HL-60/S4 treated with phorbol 12-myristate 13-acetate at 8.2 ng/mL for 4 days and 3 days (cell line): ENCODE measurements around the gene DFFA.

Experiments used
- in situ Hi-C: fragments of 300-500 bp; cut with MboI; formaldehyde crosslinking; loops from 2 replicates; pipeline ENCODE4 v1.15.0; 2022; ENCODE audit warnings: low sequenced_read_pairs

Gene DFFA

GRCh38 chr1:10472220-10473144, at the start of gene DFFA:
Gene DFFA, minus strand, starts transcription at chr1:10472529. Its CDS starts 71 bp downstream, at chr1:10472458.
- in situ Hi-C loops = no loop called here

GRCh38 chr1:10521537-10522157, 49.3 kb upstream of the DFFA start:
- in situ Hi-C loops = loop anchor here (25.0 kb wide), 1 partner anchor 341 kb away; no protein-coding TSS in a partner anchor

GRCh38 chr1:10520952-10521351, 48.6 kb upstream of the DFFA start:
- in situ Hi-C loops = loop anchor here (25.0 kb wide), 1 partner anchor 341 kb away; no protein-coding TSS in a partner anchor

- in situ Hi-C loops = loop anchor here (25.0 kb wide), 1 partner anchor 342 kb away; no protein-coding TSS in a partner anchor
These were observed 48.2 kb upstream of the DFFA start for GRCh38 chr1:10520497-10520896.

- in situ Hi-C loops = loop anchor here (25.0 kb wide), 1 partner anchor 343 kb away; no protein-coding TSS in a partner anchor
These were observed 46.7 kb upstream of the DFFA start for GRCh38 chr1:10519016-10519417.

GRCh38 chr1:10517677-10517982, 45.3 kb upstream of the DFFA start:
- in situ Hi-C loops = loop anchor here (25.0 kb wide), 1 partner anchor 345 kb away; no protein-coding TSS in a partner anchor

- in situ Hi-C loops = loop anchor here (25.0 kb wide), 1 partner anchor 345 kb away; no protein-coding TSS in a partner anchor
These were observed 44.8 kb upstream of the DFFA start for GRCh38 chr1:10516925-10517676.

GRCh38 chr1:10515976-10516750, 43.8 kb upstream of the DFFA start:
- in situ Hi-C loops = loop anchor here (25.0 kb wide), 1 partner anchor 346 kb away; no protein-coding TSS in a partner anchor

- in situ Hi-C loops = loop anchor here (25.0 kb wide), 1 partner anchor 347 kb away; no protein-coding TSS in a partner anchor
These were observed 43.1 kb upstream of the DFFA start for GRCh38 chr1:10515301-10515975.

- in situ Hi-C loops = loop anchor here (25.0 kb wide), 1 partner anchor 348 kb away; no protein-coding TSS in a partner anchor
These were observed 42.3 kb upstream of the DFFA start for GRCh38 chr1:10514490-10515235.

GRCh38 chr1:10513199-10513598, 40.9 kb upstream of the DFFA start:
- in situ Hi-C loops = loop anchor here (25.0 kb wide), 1 partner anchor 349 kb away; no protein-coding TSS in a partner anchor

GRCh38 chr1:10511494-10511885, 39.2 kb upstream of the DFFA start:
- in situ Hi-C loops = loop anchor here (25.0 kb wide), 1 partner anchor 351 kb away; no protein-coding TSS in a partner anchor

GRCh38 chr1:10510520-10511493, 38.5 kb upstream of the DFFA start:
- in situ Hi-C loops = loop anchor here (25.0 kb wide), 1 partner anchor 351 kb away; no protein-coding TSS in a partner anchor

- in situ Hi-C loops = loop anchor here (10.0 to 25.0 kb wide), 2 partner anchors 352 to 435 kb away; no protein-coding TSS in a partner anchor
These were observed 37.6 kb upstream of the DFFA start for GRCh38 chr1:10509809-10510509.

GRCh38 chr1:10508511-10508951, 36.2 kb upstream of the DFFA start:
- in situ Hi-C loops = loop anchor here (10.0 to 25.0 kb wide), 2 partner anchors 354 to 436 kb away; no protein-coding TSS in a partner anchor

- in situ Hi-C loops = loop anchor here (10.0 to 25.0 kb wide), 2 partner anchors 355 to 438 kb away; no protein-coding TSS in a partner anchor
These were observed 35.0 kb upstream of the DFFA start for GRCh38 chr1:10507111-10507879.
